Nephron (organoid): ENCODE data around the gene AOPEP.

ENCODE experiments used
- H3K27ac Mint-ChIP-seq, 3 experiments: 2 replicates each; pipeline ENCODE4 v1.8.0; 2020; ENCODE audit warnings: mixed read lengths in 3 of 3, mild to moderate bottlenecking in 2 of 3, moderate library complexity in 1 of 3
- H3K27me3 Mint-ChIP-seq: 2 replicates; pipeline ENCODE4 v1.8.0; 2021; ENCODE audit warnings: low read depth, mild to moderate bottlenecking, moderate library complexity, mixed read lengths
- H3K36me3 Mint-ChIP-seq: 2 replicates; pipeline ENCODE4 v1.8.0; 2020; ENCODE audit warnings: low read depth, mixed read lengths
- H3K4me1 Mint-ChIP-seq: 2 replicates; pipeline ENCODE4 v1.8.0; 2020; ENCODE audit warnings: mixed read lengths
- H3K4me3 Mint-ChIP-seq, 3 experiments: 2 replicates each; pipeline ENCODE4 v1.8.0; 2020; ENCODE audit warnings: mild to moderate bottlenecking in 3 of 3, mixed read lengths in 3 of 3, moderate library complexity in 2 of 3
- H3K9me3 Mint-ChIP-seq: 2 replicates; pipeline ENCODE4 v1.8.0; 2020; ENCODE audit warnings: mixed read lengths
- TF ChIP-seq, protein P1 (sequence below), 3 experiments: fragments of 200-600 bp; sonication (generic); IDR thresholded peaks; one replicate each; pipeline ENCODE4 v1.5.0; 2021; ENCODE audit warnings: antibody characterized with exemption in 3 of 3; ENCODE audit not compliant: unreplicated experiment in 3 of 3

The AOPEP gene

DNA sequence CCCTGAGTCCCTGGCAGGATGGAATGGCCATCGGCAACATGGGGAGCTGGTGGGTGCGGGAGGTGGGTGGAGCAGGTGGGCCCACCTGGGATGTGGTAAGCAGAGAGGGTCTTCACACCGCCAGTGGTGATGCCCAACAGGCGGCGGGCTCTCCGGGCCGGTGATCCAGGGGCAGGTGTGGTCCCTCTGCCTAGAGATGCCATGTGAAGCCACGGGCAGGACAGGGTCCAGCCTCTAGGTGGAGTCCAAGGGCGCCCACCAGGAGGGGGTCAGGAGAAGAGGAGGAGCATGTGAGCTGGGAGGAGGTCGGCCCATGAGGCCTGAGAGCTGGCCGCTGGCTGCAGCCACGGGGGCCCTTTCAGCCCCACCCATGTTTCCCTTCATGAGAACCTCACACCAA is 369.9 kb downstream of the AOPEP start:
- Mint-ChIP-seq H3K36me3 (peaks cover 46% of the 10 kb centered on the region), H3K27me3 (no peaks in the 10 kb centered on the region), H3K4me1 (peaks cover 65% of the 10 kb centered on the region), H3K27ac (peak overlapping the region in 1 of 3 experiments; percentile 92), H3K4me3 (no peak overlapping the region), H3K9me3 (no peaks in the 10 kb centered on the region)
- TF ChIP-seq, protein P1, sequence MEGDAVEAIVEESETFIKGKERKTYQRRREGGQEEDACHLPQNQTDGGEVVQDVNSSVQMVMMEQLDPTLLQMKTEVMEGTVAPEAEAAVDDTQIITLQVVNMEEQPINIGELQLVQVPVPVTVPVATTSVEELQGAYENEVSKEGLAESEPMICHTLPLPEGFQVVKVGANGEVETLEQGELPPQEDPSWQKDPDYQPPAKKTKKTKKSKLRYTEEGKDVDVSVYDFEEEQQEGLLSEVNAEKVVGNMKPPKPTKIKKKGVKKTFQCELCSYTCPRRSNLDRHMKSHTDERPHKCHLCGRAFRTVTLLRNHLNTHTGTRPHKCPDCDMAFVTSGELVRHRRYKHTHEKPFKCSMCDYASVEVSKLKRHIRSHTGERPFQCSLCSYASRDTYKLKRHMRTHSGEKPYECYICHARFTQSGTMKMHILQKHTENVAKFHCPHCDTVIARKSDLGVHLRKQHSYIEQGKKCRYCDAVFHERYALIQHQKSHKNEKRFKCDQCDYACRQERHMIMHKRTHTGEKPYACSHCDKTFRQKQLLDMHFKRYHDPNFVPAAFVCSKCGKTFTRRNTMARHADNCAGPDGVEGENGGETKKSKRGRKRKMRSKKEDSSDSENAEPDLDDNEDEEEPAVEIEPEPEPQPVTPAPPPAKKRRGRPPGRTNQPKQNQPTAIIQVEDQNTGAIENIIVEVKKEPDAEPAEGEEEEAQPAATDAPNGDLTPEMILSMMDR (IDR thresholded peaks at IDR 0.05; ENCODE audit: unreplicated experiment in 3 of 3): no peak

DNA sequence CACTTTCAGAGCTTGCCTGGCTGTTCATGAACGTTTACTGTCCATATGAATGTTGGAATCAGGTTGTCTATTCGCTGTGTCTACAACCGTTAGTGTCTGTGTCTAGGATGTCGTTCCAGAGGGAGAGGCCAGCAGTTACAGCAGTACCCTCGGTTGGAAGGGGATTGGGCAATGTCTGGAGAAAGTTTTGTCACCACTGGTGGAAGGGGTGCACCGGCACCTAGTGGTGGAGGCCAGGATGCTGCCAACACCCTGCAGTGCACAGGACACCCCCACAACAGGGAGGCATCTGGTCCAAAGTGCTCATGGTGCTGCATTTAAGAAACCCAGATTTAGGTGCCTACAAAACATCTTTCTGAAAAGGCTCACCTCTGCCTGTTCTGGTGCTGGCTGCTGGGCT is 370.3 kb downstream of the AOPEP start:
- Mint-ChIP-seq H3K9me3 (no peaks in the 10 kb centered on the region), H3K27ac (no peak overlapping the region), H3K36me3 (peaks cover 46% of the 10 kb centered on the region), H3K27me3 (no peaks in the 10 kb centered on the region), H3K4me1 (peaks cover 64% of the 10 kb centered on the region), H3K4me3 (no peak overlapping the region)
- TF ChIP-seq, protein P1 (IDR thresholded peaks at IDR 0.05; ENCODE audit: unreplicated experiment in 3 of 3): no peak

GRCh38 chr9:95097279-95097678 is 370.8 kb downstream of the AOPEP start:
- H3K9me3 Mint-ChIP-seq: no peaks in the 10 kb centered on the region
- peaks cover 46% of the 10 kb centered on the region for H3K36me3 Mint-ChIP-seq
- no peaks in the 10 kb centered on the region for H3K27me3 Mint-ChIP-seq
- TF ChIP-seq, protein P1 (IDR thresholded peaks at IDR 0.05; ENCODE audit: unreplicated experiment in 3 of 3): no peak
- peaks cover 64% of the 10 kb centered on the region for H3K4me1 Mint-ChIP-seq
- peak overlapping the region; percentile 61 to 93 (median 91) for H3K27ac Mint-ChIP-seq
- no peak overlapping the region for H3K4me3 Mint-ChIP-seq

- Mint-ChIP-seq H3K4me1 (peaks cover 54% of the 10 kb centered on the region), H3K9me3 (no peaks in the 10 kb centered on the region), H3K27ac (peak overlapping the region; percentile 86 to 93 (median 91)), H3K36me3 (peaks cover 46% of the 10 kb centered on the region), H3K4me3 (peak overlapping the region in 1 of 3 experiments; percentile 22), H3K27me3 (no peaks in the 10 kb centered on the region)
- TF ChIP-seq, protein P1 (IDR thresholded peaks at IDR 0.05; ENCODE audit: unreplicated experiment in 3 of 3): no peak
Observed at GRCh38 chr9:95098391-95098921, 372.0 kb downstream of the AOPEP start.

DNA sequence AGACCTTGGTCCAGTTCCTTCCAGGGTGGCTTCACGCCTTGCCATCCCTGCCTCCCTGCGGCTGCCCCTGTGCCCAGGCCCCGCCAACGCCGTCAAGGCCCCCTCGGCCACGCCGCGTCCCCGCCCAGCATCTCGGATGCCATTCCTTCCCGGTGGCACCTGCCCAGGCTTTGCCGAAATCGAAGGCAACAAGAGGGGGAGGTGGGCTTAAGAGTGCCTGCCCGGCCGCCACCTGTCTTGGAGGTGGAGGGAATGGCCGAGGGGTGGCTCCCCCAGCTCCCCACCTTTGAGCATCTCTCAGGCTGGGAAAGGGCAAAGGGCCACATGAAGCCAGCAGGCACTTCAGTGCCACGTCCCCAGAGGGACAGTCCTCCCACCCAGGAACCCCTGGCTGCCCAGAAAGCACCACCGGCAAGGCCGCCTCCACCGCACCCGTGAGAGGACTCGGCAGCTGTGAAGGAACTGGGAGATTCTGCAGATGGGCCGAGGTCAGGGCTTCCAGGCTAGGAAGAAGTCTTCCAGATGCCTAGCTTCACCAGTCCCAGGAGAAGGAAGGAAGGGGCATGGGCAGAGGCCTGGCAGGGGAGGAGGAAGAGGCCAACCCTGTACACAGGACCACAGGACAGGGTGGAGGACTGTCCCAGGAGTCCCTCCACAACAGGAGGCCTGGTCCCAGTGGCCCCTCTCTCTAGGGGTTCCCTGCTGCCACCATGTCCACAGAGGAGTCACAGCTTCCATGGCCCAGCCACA is 373.0 kb downstream of the AOPEP start:
- Mint-ChIP-seq H3K4me3 (no peak overlapping the region), H3K4me1 (peaks cover 43% of the 10 kb centered on the region), H3K36me3 (peaks cover 42% of the 10 kb centered on the region), H3K27ac (peak overlapping the region in 2 of 3 experiments; percentile 87 to 91), H3K27me3 (no peaks in the 10 kb centered on the region), H3K9me3 (no peaks in the 10 kb centered on the region)
- TF ChIP-seq, protein P1 (IDR thresholded peaks at IDR 0.05; ENCODE audit: unreplicated experiment in 3 of 3): no peak
